ENCODE measurements around the gene CAB39L. TPM values are rescaled to one million over a fixed set of nuclear protein-coding genes. Genes with fewer than 3 reads are reported as not detected.

The CAB39L gene
- total RNA-seq, 2 donors from 2014 or later: 5.3 to 8.6 TPM

DNA sequence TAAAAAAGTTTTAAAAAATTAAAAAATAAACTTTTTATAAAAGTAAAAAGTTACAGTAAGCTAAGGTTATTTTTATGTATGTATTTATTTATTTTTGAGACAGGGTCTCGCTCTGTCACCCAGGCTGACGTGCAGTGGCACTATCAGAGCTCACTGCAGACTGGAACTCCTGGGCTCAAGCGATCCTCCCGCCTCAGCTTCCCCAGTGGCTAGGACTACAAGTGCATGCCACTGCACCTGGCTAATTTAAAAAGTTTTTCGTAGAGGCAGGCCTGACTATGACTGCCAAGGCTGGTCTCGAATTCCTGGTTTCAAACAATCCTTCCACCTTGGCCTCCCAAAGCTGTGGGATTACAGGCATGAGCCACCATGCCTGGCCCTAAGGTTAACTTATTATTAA is 132.0 kb downstream of the CAB39L start:
- no peak overlapping the region for H3K4me3 Mint-ChIP-seq
- H3K4me3 ChIP-seq (ENCODE audit: low read length): no peak overlapping the region
- 95 to 100% methylated on average over 6 of the region's 6 CpGs for WGBS, 2 experiments (ENCODE audit: insufficient coverage in 1 of 2, insufficient read length in 1 of 2)

DNA sequence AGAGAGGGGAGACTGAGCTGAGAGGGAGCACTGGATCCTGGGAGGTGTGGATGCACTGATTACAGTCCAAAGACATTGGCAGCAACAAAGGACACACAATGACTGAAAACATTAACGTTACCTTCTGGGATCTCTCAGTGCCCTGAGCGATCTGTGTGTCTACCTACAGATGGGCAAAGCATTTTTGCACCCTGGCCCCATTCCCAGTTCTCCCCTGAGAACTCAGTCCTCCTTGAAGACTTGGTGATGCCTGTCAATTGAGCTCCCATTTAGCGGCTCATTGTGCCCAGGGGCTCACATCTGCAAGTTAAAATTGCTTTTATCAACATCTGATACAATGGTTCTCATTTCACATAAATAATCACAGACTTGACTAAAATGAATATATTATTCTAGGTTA is 133.6 kb downstream of the CAB39L start:
- WGBS, 2 experiments (ENCODE audit: insufficient coverage in 1 of 2, insufficient read length in 1 of 2): 86 to 92% methylated on average over 2 to 3 of the region's 3 CpGs
- H3K36me3 ChIP-seq (ENCODE audit: control insufficient read depth, insufficient read depth, low read length): no peaks in the 10 kb centered on the region
- DNase-seq: no peak
- H3K9ac ChIP-seq (ENCODE audit: extremely low read depth, low read length, poor library complexity, severe bottlenecking): no peak overlapping the region
- no peak overlapping the region for H3K27ac ChIP-seq (ENCODE audit: low read depth, low read length)
- Mint-ChIP-seq H3K4me1 (peaks cover 2% of the 10 kb centered on the region), H3K36me3 (ENCODE audit: low read depth) (no peaks in the 10 kb centered on the region), H3K27me3 (ENCODE audit: insufficient read depth) (no peaks in the 10 kb centered on the region), H3K27ac (no peak overlapping the region), H3K9me3 (no peaks in the 10 kb centered on the region), H3K4me3 (no peak overlapping the region)
- no peak for TF ChIP-seq CTCF (conservative IDR thresholded peaks at IDR 0.05)
- no peak overlapping the region for H3K4me3 ChIP-seq (ENCODE audit: low read length)
- no peaks in the 10 kb centered on the region for H3K9me3 ChIP-seq (ENCODE audit: control insufficient read depth, low read length)
- H3K4me1 ChIP-seq (ENCODE audit: control insufficient read depth, insufficient read depth, low read length): no peaks in the 10 kb centered on the region
- H3K27me3 ChIP-seq (ENCODE audit: control insufficient read depth, insufficient read depth, low read length, poor library complexity, severe bottlenecking): no peaks in the 10 kb centered on the region

More for the DNA sequence above, 132.0 kb downstream of the CAB39L start:
- Histone ChIP-seq H3K4me1 (ENCODE audit: control insufficient read depth, insufficient read depth, low read length) (no peaks in the 10 kb centered on the region), H3K9me3 (ENCODE audit: control insufficient read depth, low read length) (no peaks in the 10 kb centered on the region), H3K27ac (ENCODE audit: low read depth, low read length) (no peak overlapping the region), H3K9ac (ENCODE audit: extremely low read depth, low read length, poor library complexity, severe bottlenecking) (no peak overlapping the region), H3K36me3 (ENCODE audit: control insufficient read depth, insufficient read depth, low read length) (no peaks in the 10 kb centered on the region), H3K27me3 (ENCODE audit: control insufficient read depth, insufficient read depth, low read length, poor library complexity, severe bottlenecking) (no peaks in the 10 kb centered on the region)
- H3K27me3 Mint-ChIP-seq (ENCODE audit: insufficient read depth): no peaks in the 10 kb centered on the region
- H3K9me3 Mint-ChIP-seq: no peaks in the 10 kb centered on the region
- H3K36me3 Mint-ChIP-seq (ENCODE audit: low read depth): no peaks in the 10 kb centered on the region
- no peak for DNase-seq
- no peak for TF ChIP-seq CTCF (conservative IDR thresholded peaks at IDR 0.05)
- H3K27ac Mint-ChIP-seq: no peak overlapping the region
- peaks cover 2% of the 10 kb centered on the region for H3K4me1 Mint-ChIP-seq

DNA sequence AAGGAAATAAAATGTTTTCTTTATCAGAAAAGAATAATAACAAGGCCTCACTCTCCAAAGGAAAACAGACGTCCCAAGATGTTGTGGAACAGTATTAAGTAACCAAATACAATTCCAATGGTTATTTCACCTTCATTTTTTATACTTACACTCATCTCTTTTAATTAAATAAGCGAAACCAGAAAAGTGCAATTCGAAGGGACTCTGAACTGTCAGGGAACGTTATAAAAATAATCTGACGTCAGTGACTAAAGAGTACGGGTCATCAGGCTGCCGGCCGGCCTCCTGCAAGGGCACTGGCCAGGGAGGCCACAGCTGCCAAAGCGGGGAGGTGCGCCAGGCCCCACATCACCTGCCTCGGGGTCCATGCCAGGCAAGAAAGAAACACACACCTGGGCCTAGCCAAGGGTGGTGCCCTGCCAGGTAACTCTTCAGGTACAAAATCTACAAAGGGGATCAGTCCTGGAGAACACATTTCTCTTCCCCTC is 134.9 kb downstream of the CAB39L start:
- Mint-ChIP-seq H3K9me3 (no peaks in the 10 kb centered on the region), H3K27me3 (ENCODE audit: insufficient read depth) (no peaks in the 10 kb centered on the region), H3K27ac (no peak overlapping the region), H3K4me1 (peaks cover 2% of the 10 kb centered on the region), H3K36me3 (ENCODE audit: low read depth) (no peaks in the 10 kb centered on the region), H3K4me3 (no peak overlapping the region)
- DNase-seq: no peak
- 91 to 92% methylated on average over 6 to 11 of the region's 11 CpGs for WGBS, 2 experiments (ENCODE audit: insufficient coverage in 1 of 2, insufficient read length in 1 of 2)
- Histone ChIP-seq H3K9me3 (ENCODE audit: control insufficient read depth, low read length) (no peaks in the 10 kb centered on the region), H3K4me1 (ENCODE audit: control insufficient read depth, insufficient read depth, low read length) (no peaks in the 10 kb centered on the region), H3K4me3 (ENCODE audit: low read length) (no peak overlapping the region), H3K27ac (ENCODE audit: low read depth, low read length) (no peak overlapping the region), H3K27me3 (ENCODE audit: control insufficient read depth, insufficient read depth, low read length, poor library complexity, severe bottlenecking) (no peaks in the 10 kb centered on the region), H3K9ac (ENCODE audit: extremely low read depth, low read length, poor library complexity, severe bottlenecking) (no peak overlapping the region), H3K36me3 (ENCODE audit: control insufficient read depth, insufficient read depth, low read length) (no peaks in the 10 kb centered on the region)
- TF ChIP-seq CTCF (conservative IDR thresholded peaks at IDR 0.05): no peak
